ENCODE data around the gene SEC14L3.

Gene SEC14L3

DNA sequence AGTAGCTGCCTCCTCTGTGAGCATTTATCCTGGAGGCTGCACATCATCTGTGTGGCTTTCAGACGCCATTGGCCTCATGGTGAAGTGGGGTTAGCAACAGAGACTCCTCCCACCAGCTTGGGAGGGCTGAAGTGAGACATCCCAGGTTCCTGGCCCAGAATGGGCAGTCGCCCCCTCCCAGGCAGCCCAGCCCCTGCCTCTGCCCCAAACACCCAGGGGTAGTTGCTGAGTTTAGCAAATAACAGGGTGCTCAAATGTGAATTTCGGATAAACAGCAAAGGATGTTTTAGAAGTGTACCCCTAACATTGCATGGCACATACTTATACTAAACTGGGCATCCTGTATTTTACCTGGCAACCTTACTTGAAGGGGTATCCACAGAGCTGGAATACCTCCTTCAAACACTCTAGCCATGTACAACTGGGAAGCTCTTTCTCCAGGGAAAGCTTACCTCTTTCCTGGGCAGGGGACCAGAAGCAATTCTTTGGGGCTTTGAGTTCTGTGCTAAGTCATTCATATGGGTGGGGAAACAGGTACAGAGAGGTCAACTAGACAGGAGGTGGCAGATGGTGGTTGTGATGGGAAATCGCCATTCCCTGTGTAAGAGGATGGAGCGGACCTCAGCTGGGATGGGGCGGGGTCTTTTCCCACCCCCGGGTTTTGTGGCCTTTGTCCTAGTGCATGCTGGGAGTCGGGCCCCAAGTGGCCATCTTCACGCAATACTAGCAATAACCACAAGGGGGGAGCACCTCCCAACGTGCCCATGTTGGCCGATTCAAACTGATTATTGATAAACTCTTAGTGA lies 27.0 kb downstream of the SEC14L3 start:
- DNase-seq (ENCODE audit: low read depth), result no peak

- DNase-seq (ENCODE audit: low read depth), result no peak
These were observed 30.7 kb downstream of the SEC14L3 start for GRCh38 chr22:30441088-30441487.

DNA sequence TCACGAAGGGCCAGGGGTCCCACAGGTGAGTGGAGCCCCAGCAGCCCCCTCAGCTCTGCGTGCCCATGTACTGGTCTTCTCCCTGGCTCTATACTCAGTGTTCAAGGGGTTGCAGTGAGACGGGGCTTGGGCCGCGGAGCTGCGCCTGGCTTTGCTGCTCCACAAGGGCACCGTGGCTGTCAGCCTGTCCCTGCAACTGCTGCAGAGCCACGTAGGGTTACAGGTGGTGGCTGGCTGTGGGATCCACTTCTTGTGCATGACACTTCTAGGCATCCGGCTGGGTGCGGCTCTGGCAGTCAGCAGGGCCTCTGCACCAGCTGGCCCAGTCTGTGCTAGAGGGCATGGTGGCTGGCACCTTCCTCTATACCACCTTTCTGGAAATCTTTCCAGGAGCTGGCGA lies 32.0 kb downstream of the SEC14L3 start:
- no peak for DNase-seq (ENCODE audit: low read depth)

DNA sequence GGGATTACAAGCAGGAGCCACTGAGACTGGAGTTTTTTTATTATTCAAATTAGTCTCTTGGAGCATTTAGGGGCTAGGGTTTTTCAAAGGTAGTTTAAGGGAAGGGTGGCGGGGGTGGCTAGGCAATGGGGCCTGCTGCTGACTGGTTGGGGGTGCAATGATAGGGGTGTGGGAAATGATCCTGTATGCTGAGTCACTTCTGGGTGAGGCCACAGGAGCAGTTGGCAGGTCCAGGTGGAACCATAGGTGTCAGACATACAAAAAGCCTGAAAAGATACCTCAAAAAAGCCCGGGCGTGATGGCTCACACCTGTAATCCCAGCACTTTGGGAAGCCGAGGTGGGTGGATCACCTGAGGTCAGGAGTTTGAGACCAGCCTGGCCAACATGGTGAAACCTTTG lies 32.6 kb downstream of the SEC14L3 start:
- DNase-seq (ENCODE audit: low read depth), result no peak

- DNase-seq (ENCODE audit: low read depth), result no peak
These were observed 33.3 kb downstream of the SEC14L3 start for GRCh38 chr22:30438559-30438958.

DNA sequence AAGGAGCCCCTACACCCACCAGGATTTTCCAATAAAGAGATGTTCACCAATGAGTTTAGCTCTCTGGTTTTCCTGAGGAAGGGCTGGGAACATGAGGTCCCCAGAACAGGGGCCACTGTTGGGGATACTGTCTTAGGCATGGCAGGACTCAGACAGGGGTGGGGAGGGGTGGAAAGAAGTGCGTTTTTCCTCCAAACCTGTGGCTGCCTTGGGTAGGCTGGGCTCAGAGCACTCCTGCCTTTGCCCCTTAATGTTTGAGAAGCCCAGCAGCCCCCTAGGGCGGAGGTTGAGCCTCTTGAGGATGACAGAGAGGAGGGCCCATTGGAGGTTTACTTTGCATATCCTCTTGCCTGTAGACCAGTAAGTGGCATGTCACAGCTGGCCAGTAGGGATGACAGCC lies 35.6 kb downstream of the SEC14L3 start:
- no peak for DNase-seq (ENCODE audit: low read depth)

- DNase-seq (ENCODE audit: low read depth), result no peak
These were observed 36.1 kb downstream of the SEC14L3 start for GRCh38 chr22:30435674-30436126.

- DNase-seq (ENCODE audit: low read depth), result no peak
These were observed 37.0 kb downstream of the SEC14L3 start for GRCh38 chr22:30434843-30435242.

DNA sequence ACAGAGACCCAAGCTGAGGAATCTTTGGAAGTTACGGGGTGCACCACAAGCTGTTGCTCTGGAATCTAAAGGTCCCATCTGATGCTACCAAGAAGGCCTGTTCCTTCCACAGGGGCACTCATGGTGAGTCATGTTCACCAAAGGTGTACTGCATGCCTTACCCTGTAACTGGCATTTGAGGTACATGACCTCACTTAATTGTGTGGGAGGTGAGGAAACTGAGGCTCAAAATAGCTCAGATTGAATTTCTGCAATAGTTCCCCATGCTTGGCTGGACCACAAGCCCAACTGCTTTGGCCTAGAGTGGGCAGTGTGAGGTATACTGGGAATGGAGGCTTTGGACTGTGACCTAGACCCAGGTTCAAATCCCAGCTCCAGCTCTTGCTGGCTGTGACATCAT lies 38.0 kb downstream of the SEC14L3 start:
- no peak for DNase-seq (ENCODE audit: low read depth)

- DNase-seq (ENCODE audit: low read depth), result no peak
These were observed 38.6 kb downstream of the SEC14L3 start for GRCh38 chr22:30433227-30433626.

DNA sequence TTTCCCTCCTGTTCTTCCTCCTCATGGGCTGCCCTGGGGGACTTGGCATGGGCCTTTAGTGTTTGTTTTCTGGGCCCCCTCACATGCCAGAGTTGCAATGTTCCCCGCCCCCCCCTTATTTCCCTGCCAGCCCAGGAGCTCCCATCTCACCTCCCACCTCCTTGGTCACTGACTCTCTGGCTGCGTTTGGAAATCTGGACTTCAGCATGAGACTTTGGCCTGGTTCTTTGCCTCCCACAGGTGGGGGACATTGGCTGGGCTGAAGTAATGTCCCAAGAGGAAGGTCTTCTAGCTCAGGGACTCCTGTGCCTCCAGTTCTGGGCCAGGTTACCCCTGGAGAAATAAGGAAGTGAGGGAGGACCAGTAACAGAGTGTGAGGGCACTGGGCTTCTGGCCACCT lies 39.3 kb downstream of the SEC14L3 start:
- no peak for DNase-seq (ENCODE audit: low read depth)

DNA sequence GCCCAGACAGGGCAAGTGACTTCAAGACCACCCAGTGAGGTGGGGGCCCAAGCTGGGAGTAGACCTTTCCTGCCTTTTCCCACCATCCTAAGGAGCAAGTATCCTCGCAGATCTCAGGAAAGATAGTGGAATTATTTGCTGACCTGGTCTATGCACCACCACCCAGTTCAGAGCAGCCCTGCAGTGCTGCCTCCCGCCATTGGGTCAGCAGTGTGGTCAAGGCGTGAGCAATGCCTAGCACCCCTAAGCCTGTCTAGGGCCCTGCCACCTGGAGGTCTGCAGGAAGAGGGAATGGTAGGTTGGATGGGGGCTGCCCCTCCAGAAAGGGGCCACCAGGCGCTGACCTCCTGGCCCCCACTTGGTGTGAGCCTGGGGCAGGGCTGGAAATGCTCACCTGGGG lies 39.7 kb downstream of the SEC14L3 start:
- DNase-seq (ENCODE audit: low read depth), result no peak

GRCh38 chr22:30430933-30431332 lies 40.9 kb downstream of the SEC14L3 start:
- no peak for DNase-seq (ENCODE audit: low read depth)

- no peak for DNase-seq (ENCODE audit: low read depth)
These were observed 41.9 kb downstream of the SEC14L3 start for GRCh38 chr22:30429887-30430286.

DNA sequence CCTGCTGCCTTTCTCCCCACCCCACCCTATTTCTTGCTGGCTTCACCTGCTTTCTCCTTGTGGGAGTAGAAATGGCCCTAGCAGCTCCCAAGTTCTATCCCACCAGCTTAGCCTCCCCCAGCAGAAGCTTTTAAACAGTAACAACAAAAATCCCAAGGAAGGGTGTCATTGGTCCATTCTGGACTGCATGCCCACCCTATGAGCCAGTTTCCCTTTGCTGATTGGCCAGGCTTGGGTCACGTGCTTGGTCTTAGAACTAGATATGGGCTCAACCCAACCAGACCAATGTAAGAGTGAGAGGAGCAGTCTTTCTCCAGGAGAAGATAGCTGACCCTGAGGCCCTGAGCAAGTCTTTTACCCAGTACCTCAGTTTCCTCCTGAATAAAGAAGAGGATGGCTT lies 43.9 kb downstream of the SEC14L3 start:
- no peak for DNase-seq (ENCODE audit: low read depth)

DNA sequence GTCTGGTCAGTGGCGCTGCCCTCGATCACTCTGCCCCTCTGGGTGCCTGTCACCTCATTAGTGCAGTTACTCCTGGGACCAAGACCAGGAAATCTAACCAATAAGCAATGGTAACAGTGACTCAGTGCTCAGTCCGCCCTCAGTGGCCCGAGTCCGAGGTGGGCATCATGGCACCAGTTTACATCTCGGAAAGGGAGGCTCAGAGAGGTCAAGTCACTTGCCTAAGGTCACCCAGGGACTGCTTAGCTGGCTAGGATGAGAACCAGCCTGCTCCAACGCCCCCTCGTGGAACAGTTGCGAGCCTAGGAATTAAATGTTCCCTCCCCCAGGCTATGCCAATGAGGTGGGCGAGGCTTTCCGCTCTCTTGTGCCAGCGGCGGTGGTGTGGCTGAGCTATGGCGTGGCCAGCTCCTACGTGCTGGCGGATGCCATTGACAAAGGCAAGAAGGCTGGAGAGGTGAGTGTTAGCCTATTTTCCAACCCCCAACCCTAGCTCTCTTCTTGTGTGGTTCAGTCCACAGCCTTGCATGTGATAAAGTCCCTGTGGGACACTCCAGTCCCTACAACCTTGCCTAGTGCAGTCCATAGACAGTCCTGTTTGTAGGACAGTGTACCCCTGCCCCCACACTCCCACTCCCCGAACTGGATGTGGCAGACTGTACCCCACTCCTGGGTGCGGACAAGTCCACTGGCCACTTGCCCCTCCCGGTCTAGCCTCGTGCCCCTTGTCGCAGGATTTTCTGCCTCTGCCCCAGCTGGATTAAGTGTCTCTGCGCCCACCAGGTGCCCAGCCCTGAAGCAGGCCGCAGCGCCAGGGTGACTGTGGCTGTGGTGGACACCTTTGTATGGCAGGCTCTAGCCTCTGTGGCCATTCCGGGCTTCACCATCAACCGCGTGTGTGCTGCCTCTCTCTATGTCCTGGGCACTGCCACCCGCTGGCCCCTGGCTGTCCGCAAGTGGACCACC lies 45.1 kb downstream of the SEC14L3 start:
- no peak for DNase-seq (ENCODE audit: low read depth)

DNA sequence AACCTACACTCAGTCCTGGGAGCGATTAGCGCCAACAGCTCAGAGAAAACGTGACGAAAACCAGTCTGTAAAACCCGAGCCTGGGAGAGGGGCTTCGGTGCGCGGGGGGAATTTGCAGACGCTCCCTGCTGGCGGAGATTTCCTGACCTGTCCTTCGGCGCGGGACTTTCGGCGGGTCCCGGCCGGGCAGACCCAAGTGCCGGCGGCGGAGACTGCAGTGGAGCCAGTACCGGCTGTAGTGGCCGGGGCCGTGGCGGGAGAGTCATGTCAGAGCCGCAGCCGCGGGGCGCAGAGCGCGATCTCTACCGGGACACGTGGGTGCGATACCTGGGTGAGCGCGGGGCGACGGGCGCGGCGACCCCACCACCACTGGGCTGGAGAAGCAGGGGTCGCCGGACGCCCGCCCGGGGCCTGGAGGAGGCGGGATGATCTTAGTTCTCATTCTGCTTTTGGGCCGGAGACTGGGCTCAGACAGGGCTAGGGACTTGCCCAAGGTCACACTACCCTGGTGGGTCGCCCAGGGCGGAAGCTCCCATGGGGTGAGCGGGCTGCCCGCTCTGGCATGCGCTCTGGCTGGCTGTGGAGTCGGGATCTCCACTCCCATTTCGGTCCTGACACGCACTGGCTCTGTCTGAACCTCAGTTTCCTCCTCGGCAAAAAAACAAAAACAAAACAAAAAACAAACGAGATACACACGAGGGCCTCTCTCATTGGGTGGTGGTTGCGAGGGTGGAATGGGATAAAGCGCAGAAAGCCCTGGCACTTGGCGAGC lies 46.0 kb downstream of the SEC14L3 start, which contains the start of gene MTFP1:
TSS of gene MTFP1 (plus strand) at position 153 of the 772 bp plus-strand sequence. CDS start at position 265, 112 bp downstream.
- peak; percentile 47 for DNase-seq (ENCODE audit: low read depth)

- DNase-seq (ENCODE audit: low read depth), result no peak
These were observed 46.5 kb downstream of the SEC14L3 start for GRCh38 chr22:30425327-30425615.

DNA sequence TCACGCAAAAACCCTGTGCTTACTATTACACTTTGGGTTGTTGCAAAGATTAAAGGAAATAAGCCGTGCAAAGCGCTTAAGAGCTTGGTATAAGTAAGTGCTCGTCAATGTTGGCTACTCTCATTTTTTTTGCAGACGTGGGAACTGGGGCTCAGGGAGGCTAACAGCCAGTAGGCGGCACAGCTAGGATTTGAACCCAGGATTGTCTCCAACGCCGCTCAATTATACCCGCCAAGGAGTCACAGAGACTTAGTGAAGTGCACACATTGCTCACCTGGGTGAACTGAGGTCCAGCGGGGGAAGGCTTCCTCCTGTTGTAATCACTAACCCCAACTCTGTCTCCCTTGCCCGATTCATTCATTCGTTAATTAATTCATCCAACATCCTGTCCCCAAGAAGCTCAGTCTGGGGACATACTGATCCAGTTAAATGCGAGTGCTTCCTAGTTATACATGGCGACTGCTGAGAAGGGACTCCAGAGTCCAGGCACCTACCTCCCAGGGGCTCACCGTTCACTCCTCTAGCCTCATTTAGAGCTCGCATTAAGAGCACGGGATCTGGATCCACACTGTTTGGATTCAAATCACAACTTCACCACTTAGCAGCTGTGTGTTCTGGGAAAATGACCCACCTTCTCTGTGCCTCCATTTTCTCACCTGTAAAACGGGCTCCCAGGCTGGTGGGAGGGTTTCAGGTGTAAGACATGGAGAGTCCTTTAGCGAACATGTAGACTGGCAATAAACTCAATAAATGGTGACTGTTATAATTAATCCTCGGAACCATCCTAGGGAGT lies 47.1 kb downstream of the SEC14L3 start:
- no peak for DNase-seq (ENCODE audit: low read depth)

- peak; percentile 99 for DNase-seq (ENCODE audit: low read depth)
These were observed 47.8 kb downstream of the SEC14L3 start for GRCh38 chr22:30423959-30424533.

Data from HS-27A (cell line).